HG03457 (cell line): ENCODE data around the gene ZNFX1.
"Not testable (repeated sequence)": the region's sequence is repeated elsewhere in the genome, so short reads cannot be mapped to it uniquely, and the experiment has no call there.

Experiments
- ATAC-seq: cut with Tn5 transposase; IDR thresholded peaks from one replicate; pipeline ENCODE4 v1.9.1; 2021; ENCODE audit warnings: moderate number of reproducible peaks; ENCODE audit not compliant: unreplicated experiment

The ZNFX1 gene

DNA sequence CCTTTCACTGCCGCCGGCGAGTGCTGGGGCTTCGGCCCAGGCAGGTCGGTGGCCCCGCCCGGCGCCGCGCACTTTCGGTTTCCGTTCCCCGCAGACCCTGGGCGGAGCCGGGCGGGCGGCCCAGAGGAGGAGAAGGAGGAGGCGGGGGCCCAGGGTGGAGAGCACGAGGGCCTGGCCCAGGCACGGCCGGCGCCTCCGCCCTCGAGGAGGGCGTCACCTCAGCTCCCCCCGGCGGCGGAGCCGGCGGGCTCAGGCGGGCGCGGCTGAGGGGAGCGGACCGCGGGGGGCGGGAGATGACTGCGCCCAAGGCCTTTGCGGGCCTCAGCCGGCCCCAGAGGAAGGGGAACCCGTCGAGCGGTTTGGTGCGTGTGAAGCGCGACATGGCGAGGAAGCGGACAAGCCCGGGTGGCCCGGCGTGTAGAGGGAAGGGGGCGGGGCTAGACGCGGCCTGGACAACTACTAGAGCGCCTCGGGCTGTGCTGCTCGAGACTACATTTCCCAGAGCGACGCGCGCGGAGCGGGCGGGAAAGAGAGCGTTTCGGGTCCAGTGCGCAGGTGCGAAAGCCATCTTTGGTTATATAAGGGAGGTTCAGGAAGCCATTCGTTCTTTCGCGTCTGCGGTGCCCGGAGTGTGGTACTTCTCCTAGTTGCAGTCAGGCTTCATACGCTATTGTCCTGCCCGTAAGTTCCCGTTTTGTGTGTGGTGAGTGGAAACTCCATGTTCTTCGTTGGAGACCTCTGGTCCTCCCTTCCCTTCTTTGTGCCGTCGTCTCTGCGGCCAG is at the start of gene ZNFX1:
TSS of gene ZNFX1 (minus strand) at position 22 of the 782 bp plus-strand sequence. CDS start 2,218 bp downstream, outside the sequence.
- ATAC-seq, result peak; percentile 65

DNA sequence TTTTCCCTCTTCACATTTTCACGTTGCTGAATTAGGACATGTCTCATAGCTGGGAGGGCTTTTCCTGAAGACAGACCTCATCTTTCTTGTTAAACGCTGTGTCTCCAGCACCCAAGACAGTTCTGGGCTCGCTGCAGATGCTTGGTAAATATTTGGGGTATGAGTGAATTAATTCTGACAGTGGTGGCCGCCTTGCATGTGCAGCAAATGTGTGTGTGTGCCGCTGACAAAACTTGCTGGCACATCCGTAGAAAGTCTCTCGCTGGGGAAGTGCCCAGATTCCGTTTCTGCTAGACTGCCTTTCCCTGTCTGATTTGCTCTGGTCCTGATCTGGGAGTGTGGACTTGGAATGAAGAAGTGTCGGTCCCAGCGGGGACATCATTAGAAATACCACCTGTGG is 48.2 kb upstream of the ZNFX1 start:
- ATAC-seq, result no peak

DNA sequence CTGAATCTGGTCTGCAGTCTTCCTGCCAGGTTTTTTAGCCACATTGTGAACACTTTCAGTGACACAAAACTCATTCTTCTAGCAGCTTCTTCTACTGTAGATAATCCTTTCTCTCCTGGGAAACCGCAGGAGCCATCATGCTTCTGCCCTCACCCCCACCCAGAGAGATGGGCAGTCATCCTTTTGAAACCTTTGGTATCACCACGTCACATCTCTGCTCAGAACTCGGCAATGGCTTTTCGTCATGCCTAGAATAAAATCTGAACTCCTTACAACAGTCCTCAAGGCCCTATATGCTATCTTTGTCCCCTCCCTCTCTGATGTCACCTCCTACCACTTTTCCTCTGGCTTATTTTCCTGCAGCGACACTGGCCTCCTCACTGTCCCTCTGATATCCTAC is 46.4 kb upstream of the ZNFX1 start:
- no peak for ATAC-seq

DNA sequence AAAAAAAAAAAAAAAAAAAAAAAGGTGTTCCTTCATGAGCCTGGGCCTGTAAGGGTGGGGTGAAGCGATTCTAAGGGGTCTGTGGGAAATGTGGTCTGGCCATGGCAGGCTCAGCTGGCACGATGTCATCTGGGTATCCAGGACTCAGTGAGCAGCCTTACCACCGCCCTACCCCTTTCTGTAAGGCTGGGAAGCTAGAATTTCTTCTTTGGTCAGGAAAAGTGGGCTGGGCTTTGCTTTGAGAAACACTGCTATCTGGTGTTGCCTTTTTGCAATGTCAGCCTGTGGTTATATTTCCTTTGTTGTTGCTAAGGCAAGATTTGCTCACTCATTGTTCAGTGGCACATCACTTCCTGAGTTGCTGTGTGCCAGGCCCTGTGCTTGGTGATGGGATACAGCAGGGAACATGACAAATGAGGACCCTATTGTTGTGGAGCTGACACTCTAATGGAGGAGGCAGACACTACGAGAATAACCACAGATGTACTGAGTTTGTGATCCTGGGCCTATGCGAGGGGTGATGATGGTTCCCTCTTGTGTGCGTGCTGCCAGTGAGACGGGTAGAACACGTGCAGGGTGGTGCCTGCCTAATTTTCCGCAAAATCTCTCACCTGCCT is 45.9 kb upstream of the ZNFX1 start:
- no peak for ATAC-seq

DNA sequence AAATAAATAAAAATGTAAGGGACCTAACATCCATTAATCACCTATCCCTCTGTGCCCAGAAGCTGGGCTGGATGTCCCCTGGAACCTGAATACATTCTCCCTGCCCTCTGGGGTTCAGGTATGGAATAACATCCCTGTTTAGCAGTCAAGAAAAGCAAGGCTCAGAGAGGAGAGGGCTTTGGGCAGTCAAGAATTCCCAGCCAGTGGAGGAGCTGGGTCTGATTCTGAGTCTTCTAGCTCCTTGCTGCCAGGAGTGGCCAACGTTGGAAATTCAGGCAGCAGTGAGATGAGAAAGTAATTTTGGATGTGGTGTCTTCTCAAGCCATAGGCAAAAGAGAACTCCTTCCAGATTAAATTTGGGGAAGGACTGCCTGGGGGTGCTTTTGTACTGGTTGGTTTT is 42.6 kb upstream of the ZNFX1 start:
- ATAC-seq, result no peak

DNA sequence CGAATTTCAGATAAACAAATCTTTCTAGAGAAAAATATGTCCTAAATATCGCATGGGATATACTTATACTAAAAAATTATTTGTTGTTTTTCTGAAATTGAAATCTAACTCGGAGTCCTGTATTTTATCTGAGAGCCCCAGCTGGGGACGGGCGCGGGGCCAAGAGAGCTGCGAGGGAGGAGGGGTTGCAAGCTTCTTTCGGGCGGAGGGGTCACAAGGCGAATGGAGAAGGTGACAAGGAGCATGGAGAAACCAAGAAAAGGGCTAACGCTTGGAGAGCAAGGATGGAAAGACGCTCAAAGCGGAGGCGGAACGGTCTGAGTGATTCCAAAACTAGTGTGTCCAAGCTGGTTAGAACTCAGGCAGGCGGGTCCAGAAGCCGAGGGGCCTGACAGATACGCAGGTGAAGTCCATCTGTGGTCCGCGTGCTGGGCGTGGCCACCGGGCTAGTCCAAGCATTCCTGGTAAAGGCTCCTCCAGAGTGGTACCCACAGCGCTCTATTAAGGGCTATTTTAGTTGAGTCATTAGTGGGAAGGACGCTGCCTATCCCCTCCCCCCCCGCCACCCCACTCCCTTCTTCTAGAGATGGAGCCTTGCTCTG is 41.5 kb upstream of the ZNFX1 start:
- no peak for ATAC-seq

DNA sequence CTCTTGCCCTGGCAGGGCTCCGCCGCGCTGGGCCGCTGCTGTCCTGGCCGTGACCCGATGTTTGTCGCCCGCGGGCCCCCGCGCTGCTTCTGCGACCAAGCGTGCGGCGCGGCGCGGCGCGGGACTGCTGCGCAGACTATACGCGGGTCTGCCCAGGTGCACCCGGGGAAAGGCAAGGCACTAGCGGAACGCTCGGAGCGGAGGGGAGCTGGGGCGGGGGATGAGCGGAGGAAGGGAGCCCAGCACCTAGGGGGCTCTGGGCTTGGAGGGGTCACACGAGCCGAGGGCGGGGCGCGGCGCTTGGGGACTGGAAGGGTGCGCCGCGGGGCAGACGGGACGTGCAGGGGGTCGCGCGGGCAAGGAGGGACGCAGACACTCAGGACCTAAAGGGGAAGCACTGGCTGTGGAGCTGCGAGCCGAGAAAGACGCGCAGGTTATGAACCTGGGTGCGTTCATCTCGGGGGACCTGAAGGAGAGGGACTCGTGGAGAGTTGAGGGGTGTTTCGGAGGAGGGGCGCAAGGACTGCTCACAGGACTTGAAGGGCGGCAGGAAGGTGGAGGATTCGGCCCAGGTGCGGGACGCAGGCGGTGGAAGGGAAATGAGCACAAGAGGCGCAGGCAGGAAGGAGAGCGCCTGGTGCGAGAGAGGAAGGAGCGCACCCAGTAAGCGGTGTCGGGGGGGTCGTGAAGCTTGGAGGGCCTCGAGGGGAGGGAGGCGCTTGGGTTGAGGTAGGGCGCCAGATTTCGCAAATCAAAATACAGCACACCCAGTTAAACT is 40.8 kb upstream of the ZNFX1 start:
- no peak for ATAC-seq

DNA sequence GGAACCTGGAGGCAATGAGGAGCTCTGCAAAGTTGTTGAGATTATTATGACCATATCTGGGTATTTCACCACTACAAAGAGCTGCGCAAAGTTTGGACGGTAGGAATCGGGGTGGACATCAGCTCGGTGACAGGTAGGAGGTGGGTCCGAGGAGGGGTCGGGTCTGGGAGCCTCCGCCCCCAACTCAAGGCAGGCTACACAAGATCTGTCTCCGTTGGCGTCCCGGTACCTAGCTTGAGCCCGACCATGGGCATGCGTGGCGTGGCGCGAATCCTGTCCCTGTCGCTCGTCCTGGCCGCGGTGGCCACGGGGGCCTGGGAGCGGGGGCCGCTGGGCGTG is 40.2 kb upstream of the ZNFX1 start:
- ATAC-seq, result no peak

DNA sequence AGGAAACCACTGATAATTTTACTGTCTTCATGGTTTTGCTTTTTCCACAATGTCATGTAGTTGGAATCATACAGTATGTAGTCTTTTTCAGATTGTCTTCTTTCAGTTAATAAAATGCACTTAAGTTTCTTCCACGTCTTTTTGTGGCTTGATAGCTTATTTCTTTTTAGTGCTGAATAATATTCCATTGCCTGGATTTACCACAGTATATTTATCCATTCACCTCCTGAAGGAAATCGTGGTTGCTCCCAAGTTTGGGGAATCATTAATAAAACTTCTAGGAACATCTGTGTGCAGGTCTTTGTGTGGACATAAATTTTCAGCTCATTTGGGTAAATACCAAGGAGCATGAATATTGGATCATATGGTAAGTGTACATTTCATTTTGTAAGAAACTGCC is 38.8 kb upstream of the ZNFX1 start:
- ATAC-seq, result no peak

DNA sequence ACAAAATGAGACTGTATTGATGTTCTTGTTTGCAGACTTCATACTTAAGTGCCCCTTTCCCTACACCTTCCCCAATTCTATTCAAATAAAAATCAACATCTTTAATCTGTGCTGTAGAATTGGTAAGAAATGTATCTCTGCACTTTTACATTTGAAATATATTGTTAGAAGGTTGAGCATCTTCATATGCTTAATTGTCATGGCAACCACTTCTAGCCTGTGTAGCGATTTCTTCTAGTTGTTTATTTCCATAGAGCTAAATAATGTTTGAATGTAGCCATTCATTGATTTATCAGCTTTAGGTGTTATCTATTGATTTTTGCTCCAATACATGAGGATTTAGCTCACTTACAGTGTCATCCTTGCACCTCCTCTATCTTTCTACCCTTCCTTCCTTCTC is 37.7 kb upstream of the ZNFX1 start:
- ATAC-seq, result no peak

DNA sequence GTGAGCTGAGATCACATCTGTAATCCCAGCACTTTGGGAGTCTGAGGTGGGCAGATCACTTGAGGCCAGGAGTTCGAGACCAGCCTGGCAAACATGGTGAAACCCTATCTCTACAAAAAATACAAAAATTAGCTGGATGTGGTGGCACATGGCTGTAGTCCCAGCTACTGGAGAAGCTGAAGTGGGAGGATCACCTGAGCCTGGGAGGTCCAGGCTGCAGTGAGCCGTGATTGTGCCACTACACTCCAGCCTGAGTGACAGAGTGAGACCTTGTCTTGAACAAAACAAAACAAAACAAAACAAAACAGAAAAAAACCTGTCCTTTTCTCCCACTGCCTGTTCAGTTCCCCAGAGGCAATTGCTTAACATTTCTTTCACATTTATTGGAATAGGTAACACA is 36.2 kb upstream of the ZNFX1 start:
- not testable (repeated sequence) for ATAC-seq

DNA sequence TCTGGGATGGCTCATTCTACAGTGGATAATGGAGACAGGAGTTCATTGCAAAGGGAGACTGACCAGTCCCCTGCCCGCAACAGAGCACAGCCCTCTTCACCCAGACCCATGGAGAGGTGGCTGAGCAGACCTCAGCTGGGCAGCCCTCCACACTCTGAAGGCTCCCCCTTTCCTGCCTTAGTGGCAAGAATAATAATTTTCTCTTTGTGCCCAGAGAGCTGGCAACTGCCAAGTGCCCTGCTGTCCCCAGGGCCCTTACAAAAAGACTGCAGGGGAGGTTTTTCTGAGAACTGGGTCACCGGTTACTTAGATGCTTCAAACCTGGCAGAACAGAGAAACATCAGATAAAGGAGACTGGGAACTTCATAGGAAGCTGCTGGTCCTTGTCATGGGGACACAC is 35.4 kb upstream of the ZNFX1 start:
- no peak for ATAC-seq

DNA sequence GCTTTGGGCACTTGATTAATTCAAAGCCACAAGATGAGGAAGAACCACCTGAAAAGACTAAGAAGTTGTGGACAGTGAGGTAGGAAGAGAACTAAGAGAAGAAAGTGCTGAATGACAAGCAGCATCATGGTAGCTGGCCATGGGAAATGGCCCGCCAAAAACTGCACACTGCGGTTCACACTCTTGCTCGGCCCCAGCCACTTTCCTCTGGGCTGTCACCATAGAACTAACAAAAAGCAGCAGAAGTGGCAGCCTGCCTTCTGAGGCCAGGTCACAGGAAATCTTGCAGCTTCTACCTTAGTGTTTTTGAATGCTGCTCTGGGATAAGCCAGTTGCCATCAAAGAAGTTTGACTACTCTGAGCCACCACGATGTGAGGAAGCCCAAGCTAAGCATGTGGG is 34.8 kb upstream of the ZNFX1 start:
- ATAC-seq, result no peak

DNA sequence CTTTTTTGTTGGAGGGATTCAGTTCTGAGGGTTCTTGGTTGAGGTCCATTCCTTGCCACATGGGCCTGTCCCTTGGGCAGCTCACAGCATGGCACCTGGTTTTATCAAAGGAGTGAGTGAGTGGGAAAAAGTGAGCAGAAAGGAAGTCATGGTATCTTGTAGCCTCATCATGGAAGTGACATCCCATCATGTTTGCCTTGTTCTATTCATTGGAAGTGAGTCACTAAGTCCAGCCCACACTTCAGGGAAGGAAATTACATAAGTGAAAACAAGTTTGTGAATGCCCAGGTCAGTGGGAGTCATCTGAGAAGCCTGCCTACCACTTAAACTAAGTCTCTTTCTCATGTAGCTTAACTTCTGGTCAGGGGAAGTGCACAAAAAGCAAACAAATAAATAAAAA is 32.8 kb upstream of the ZNFX1 start:
- ATAC-seq, result no peak

DNA sequence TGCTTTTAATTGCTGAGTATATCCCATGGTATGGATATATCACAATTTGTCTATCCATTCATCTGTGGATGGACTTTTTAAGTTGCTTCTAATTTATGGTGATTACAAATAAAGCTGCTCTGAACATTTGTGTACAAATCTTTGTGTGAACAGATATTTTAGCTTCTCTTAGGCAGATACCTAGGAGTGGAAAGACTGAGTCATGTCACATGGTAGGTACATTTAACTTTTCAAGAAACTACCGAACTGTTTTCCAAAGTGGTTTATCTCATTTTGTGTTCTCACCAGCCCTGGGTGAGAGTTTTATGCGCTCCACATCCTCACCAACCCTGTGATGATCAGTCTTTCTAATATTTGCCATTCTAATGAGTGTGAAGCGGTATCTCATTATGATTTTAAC is 31.0 kb upstream of the ZNFX1 start:
- ATAC-seq, result no peak

DNA sequence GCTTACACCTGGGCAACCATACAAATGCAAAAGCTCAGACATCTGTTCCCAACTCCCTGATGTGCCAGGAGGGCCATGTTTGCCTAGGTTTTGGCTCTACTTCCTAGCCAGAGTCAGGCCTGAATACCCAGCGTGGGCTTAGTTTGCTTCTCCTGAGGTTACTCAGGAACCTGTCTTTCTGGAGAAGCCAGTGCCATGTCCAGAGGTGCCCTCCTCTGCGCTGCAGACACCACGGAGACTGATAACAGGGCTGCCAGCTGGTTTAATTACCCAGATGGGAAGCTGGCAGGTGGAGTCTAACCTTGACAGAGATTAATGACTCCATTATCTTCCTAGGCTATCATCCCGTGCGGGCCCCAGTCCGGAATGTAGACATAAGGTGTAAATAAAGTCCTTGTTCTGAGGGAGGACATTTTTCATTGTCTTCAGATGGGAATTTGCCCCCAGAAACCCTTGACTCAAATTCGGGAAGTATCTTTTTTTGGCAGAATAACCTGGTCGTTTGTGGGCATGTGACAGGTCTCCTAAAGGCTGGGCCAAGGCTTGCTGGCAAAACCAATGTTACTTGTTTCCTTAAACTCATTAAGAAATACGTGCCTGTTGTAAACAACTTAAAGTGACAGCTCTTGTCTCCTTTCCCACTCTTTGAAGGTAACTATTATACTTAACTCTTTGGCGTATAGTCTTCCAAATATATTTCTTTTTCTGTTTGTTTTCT is 29.2 kb upstream of the ZNFX1 start:
- no peak for ATAC-seq

DNA sequence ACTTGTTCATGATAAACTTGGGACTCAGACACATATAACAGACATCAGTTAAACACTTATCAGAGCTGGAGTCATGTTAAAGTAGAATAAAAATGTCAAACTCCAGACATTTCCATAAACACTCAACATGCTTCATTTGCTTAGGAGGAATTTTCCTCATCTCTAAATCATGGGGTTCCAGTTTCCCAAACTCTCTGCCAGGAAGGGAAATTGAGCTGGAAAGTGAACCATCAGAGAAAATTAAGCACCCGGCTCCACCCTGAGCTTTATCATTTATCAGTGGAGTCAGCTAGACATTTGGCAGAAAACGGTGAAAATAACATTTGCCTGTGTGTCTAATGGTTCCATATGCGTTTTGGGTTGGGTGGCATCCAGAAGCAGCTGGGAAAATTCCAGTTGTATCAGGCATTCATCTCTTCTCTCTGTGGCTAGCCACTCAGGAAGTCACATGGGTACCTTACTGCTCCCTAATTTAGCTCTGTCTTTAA is 25.3 kb upstream of the ZNFX1 start:
- ATAC-seq, result no peak

DNA sequence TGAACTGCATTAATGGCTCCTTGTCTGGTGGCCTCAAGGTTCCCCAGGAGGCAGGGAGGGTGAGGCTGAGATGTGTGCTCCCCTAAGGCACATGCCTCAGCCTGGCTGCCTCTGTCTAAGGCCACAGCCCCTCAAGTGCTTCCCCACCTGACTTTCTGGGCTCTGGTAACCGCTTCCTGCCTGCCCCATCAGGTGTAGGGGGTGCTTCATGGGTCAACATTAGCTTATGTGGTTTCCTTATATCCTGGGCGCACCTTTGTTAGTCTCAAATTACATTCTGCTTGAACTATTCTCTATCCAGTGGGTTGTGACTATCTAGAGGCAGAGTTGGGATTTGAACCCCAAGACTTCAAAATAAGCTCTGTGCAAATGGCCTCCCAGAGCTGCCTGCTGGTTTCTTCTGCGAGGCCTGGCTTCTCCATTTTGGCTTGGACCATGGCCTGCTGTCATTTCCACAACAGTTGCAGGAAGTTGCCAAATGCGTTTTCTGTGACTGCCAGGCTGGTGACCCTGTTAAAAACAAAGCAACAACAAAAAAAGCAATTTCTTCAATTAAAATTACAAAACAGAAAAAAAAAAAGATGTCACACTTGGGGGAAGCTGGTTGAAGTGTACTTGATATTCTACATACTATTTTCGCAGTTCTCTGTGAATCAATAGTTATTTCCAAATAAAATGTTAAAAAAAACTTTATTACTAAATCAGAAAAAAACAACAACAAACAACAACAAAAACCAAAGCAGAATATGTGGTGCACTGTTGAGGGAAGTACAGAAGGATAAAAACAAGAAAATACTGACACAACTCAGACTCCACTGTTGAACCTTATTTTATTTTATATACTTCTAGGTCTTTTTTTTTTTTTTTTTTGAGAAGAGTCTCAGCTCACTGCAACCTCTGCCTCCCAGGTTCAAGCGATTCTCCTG is 20.0 kb upstream of the ZNFX1 start:
- no peak for ATAC-seq

DNA sequence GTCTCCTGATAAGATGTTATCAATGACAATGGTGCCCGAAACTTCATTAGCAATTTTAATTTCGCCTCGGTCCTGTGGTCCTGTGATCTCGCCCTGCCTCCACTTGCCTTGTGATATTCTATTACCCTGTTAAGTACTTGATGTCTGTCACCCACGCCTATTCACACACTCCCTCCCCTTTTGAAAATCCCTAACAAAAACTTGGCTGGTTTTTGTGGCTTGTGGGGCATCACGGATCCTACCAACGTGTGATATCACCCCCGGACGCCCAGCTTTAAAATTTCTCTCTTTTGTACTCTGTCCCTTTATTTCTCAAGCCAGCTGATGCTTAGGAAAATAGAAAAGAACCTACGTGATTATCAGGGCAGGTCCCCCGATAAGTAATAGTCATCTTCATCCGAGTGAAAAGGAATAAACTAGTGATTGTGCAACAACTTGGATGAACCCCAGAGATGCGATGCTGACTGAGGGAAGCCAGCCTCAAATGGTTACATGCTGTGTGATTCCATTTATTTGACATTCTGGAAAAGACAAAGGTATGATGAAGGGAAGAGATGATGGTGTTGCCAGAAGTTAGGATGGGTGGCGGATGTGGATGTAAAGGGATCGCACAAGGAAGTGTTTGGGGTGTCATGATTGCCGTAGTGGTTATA is 16.3 kb upstream of the ZNFX1 start:
- ATAC-seq, result not testable (repeated sequence)
